ENCODE results near the gene PDPK1. TPM values are rescaled to one million over a fixed set of nuclear protein-coding genes. Genes with fewer than 3 reads are reported as not detected.

PDPK1 gene
- total and polyA plus RNA-seq, 2 of the 4 experiments (the other 2 are of a cell fraction): 10.6 to 27.3 TPM

GRCh38 chr16:2531371-2531695 lies 6.5 kb upstream of the PDPK1 start, which contains the start of gene CEMP1:
TSS of gene CEMP1 (minus strand) at chr16:2531408. CDS start at chr16:2531073, 335 bp downstream.
- Histone ChIP-seq H3K4me1 (ENCODE audit: control insufficient read depth, insufficient read depth, low read length) (peaks cover 16% of the 10 kb centered on the region), H2BK15ac (ENCODE audit: low read depth, low read length) (no peak within 1 kb of the TSS), H3K27ac (ENCODE audit: insufficient read depth, low read length) (peak within 1 kb of the TSS; percentile 75), H4K20me1 (ENCODE audit: insufficient read depth, low read length) (no peaks in the 10 kb centered on the region; the same call in none of the 2 replicates), H4K8ac (ENCODE audit: low read depth in 2 of 2, low read length in 2 of 2) (peak within 1 kb of the TSS; percentile 79 to 80; a peak in 3 of 4 replicates), H3K9ac (ENCODE audit: low read depth, low read length) (peak within 1 kb of the TSS; percentile 84), H2AK9ac (replicated peaks; ENCODE audit: low read depth, low read length, poor library complexity) (peak within 1 kb of the TSS; percentile 94), H4K91ac (ENCODE audit: insufficient read depth, low read depth, low read length) (peak within 1 kb of the TSS; percentile 50), H3K18ac (ENCODE audit: low read depth, low read length) (no peak within 1 kb of the TSS; the same call in 1 of the 2 replicates), H3K23ac (ENCODE audit: low read depth, low read length) (peak within 1 kb of the TSS; percentile 64; the same call in 1 of the 2 replicates), H3K36me3 (ENCODE audit: control insufficient read depth, insufficient read depth, low read length) (peaks cover 30% of the 10 kb centered on the region; the same call in 1 of the 2 replicates), H2BK5ac (ENCODE audit: low read depth, low read length, poor library complexity, severe bottlenecking) (peak within 1 kb of the TSS; percentile 59), H3K79me1 (ENCODE audit: low read depth in 1 of 2, low read length in 2 of 2) (peaks cover 0 to 25% of the 10 kb centered on the region in 2 experiments; a peak in 1 of 4 replicates), H3K9me3 (ENCODE audit: control insufficient read depth, insufficient read depth, low read length) (no peaks in the 10 kb centered on the region), H3K56ac (ENCODE audit: extremely low read depth, insufficient read depth, low read length) (no peak within 1 kb of the TSS), H3K4ac (ENCODE audit: low read depth, low read length) (peak within 1 kb of the TSS; percentile 79), H3K27me3 (ENCODE audit: control insufficient read depth, insufficient read depth, low read length) (no peaks in the 10 kb centered on the region), H3K9me1 (ENCODE audit: insufficient read depth, low read length) (peaks cover 10% of the 10 kb centered on the region; the same call in 1 of the 2 replicates), H2BK20ac (ENCODE audit: low read depth, low read length) (no peak within 1 kb of the TSS), H4K5ac (ENCODE audit: low read depth, low read length) (peak within 1 kb of the TSS; percentile 14; the same call in 1 of the 2 replicates), H2BK120ac (ENCODE audit: low read depth, low read length) (no peak within 1 kb of the TSS), H3K4me2 (ENCODE audit: low read depth, low read length) (peak within 1 kb of the TSS; percentile 96), H3K14ac (replicated peaks; ENCODE audit: low read depth, low read length) (peak within 1 kb of the TSS; percentile 80), H2AK5ac (ENCODE audit: low read depth, low read length) (peak within 1 kb of the TSS; percentile 86), H2AFZ (replicated peaks; ENCODE audit: low read length, poor library complexity) (peak within 1 kb of the TSS; percentile 95), H3K4me3 (ENCODE audit: insufficient read depth, low read depth, low read length) (peak within 1 kb of the TSS; percentile 60)
- POLR2A ChIA-PET (ENCODE audit: unreplicated experiment): no interaction called here
- WGBS, 2 experiments (ENCODE audit: extremely low coverage in 2 of 2, insufficient read length in 1 of 2): no CpG with 5 or more reads among the region's 11 CpGs
- dilution Hi-C loops (cut with HindIII; ENCODE audit: low sequenced_read_pairs, unreplicated experiment) (no loop called here), intact Hi-C loops (cut with micrococcal nuclease) (no loop called here), in situ Hi-C loops (cut with MboI; ENCODE audit: low sequenced_read_pairs) (no loop called here)
- CTCF ChIA-PET: no interaction called here
- no peak for TF ChIP-seq ELK1 (IDR thresholded peaks at IDR 0.05; ENCODE audit: borderline replicate concordance, low read depth, low read length)
- no peak for TF ChIP-seq SMC3 (IDR thresholded peaks at IDR 0.05; ENCODE audit: low read depth, low read length)
- TF ChIP-seq USF2 (IDR thresholded peaks at IDR 0.05; ENCODE audit: low read depth, low read length): no peak
- no peak for TF ChIP-seq RCOR1 (IDR thresholded peaks at IDR 0.05; ENCODE audit: insufficient replicate concordance, low read length)
- TF ChIP-seq FOS (IDR thresholded peaks at IDR 0.05; ENCODE audit: low read depth, low read length): no peak
- no peak for TF ChIP-seq NFE2L2 (IDR thresholded peaks at IDR 0.05; ENCODE audit: low read depth, low read length)
- no peak for TF ChIP-seq CHD1 (IDR thresholded peaks at IDR 0.05; ENCODE audit: low read depth, low read length)
- TF ChIP-seq CTCF (conservative IDR thresholded peaks at IDR 0.05; ENCODE audit: low read depth, low read length): no peak
- no peak for TF ChIP-seq CEBPB (IDR thresholded peaks at IDR 0.05; ENCODE audit: low read depth, low read length)
- no peak for TF ChIP-seq RFX5 (IDR thresholded peaks at IDR 0.05; ENCODE audit: low read depth, low read length)
- no peak for TF ChIP-seq MAZ (IDR thresholded peaks at IDR 0.05; ENCODE audit: borderline replicate concordance, low read depth, low read length)
- ATAC-seq (ENCODE audit: low read depth) (peak; percentile 8), DNase-seq (no peak)
- BruUV-seq (replicated peaks): no TSS peak

Measured in IMR-90 (cell line).